Measurements from ENCODE around the gene FLNB. TPM values are rescaled to one million over a fixed set of nuclear protein-coding genes. Genes with fewer than 3 reads are reported as not detected.

The FLNB gene
- total RNA-seq, 1 donor from 2014 or later: 514 TPM

GRCh38 chr3:58085616-58086015 lies 77.4 kb downstream of the FLNB start:
- ATAC-seq (no peak), DNase-seq (ENCODE audit: low spot score) (no peak)
- intact Hi-C loops (cut with DNase I): no loop called here

GRCh38 chr3:58088501-58088900 lies 80.3 kb downstream of the FLNB start:
- ATAC-seq (no peak), DNase-seq (ENCODE audit: low spot score) (no peak)
- intact Hi-C loops (cut with DNase I): no loop called here

- ATAC-seq (no peak), DNase-seq (ENCODE audit: low spot score) (no peak)
- intact Hi-C loops (cut with DNase I): no loop called here
Observed at GRCh38 chr3:58090351-58090750, 82.1 kb downstream of the FLNB start.

- DNase-seq (ENCODE audit: low spot score) (no peak), ATAC-seq (no peak)
- intact Hi-C loops (cut with DNase I): no loop called here
Observed at GRCh38 chr3:58092521-58092920, 84.3 kb downstream of the FLNB start.

GRCh38 chr3:58093574-58094195 lies 85.5 kb downstream of the FLNB start:
- DNase-seq (ENCODE audit: low spot score): no peak
- peak; percentile 73 for ATAC-seq
- intact Hi-C loops (cut with DNase I): no loop called here

- no peak for ATAC-seq
- DNase-seq (ENCODE audit: low spot score): no peak
- intact Hi-C loops (cut with DNase I): no loop called here
Observed at GRCh38 chr3:58094657-58095056, 86.4 kb downstream of the FLNB start.

GRCh38 chr3:58095603-58096138 lies 87.4 kb downstream of the FLNB start:
- ATAC-seq (no peak), DNase-seq (ENCODE audit: low spot score) (no peak)
- intact Hi-C loops (cut with DNase I): no loop called here

GRCh38 chr3:58098531-58098930 lies 90.3 kb downstream of the FLNB start:
- ATAC-seq: no peak
- intact Hi-C loops (cut with DNase I): no loop called here
- DNase-seq (ENCODE audit: low spot score): no peak

- no peak for DNase-seq (ENCODE audit: low spot score)
- intact Hi-C loops (cut with DNase I): no loop called here
- no peak for ATAC-seq
Observed at GRCh38 chr3:58099865-58100264, 91.6 kb downstream of the FLNB start.

- ATAC-seq (peak; percentile 20), DNase-seq (ENCODE audit: low spot score) (no peak)
- intact Hi-C loops (cut with DNase I): no loop called here
Observed at GRCh38 chr3:58101499-58102389, 93.5 kb downstream of the FLNB start.

GRCh38 chr3:58102390-58102750 lies 94.1 kb downstream of the FLNB start:
- DNase-seq (ENCODE audit: low spot score): no peak
- intact Hi-C loops (cut with DNase I): no loop called here
- ATAC-seq: peak; percentile 23

GRCh38 chr3:58102976-58103451 lies 94.8 kb downstream of the FLNB start:
- peak; percentile 39 for ATAC-seq
- no peak for DNase-seq (ENCODE audit: low spot score)
- intact Hi-C loops (cut with DNase I): no loop called here

GRCh38 chr3:58104151-58104550 lies 95.9 kb downstream of the FLNB start:
- DNase-seq (ENCODE audit: low spot score) (no peak), ATAC-seq (peak; percentile 41)
- intact Hi-C loops (cut with DNase I): no loop called here

- ATAC-seq: no peak
- intact Hi-C loops (cut with DNase I): no loop called here
- no peak for DNase-seq (ENCODE audit: low spot score)
Observed at GRCh38 chr3:58104712-58105111, 96.5 kb downstream of the FLNB start.

- no peak for DNase-seq (ENCODE audit: low spot score)
- intact Hi-C loops (cut with DNase I): no loop called here
- ATAC-seq: no peak
Observed at GRCh38 chr3:58105196-58105595, 97.0 kb downstream of the FLNB start.

- intact Hi-C loops (cut with DNase I): no loop called here
- no peak for ATAC-seq
- no peak for DNase-seq (ENCODE audit: low spot score)
Observed at GRCh38 chr3:58106061-58106460, 97.8 kb downstream of the FLNB start.

GRCh38 chr3:58106640-58107039 lies 98.4 kb downstream of the FLNB start:
- ATAC-seq: no peak
- DNase-seq (ENCODE audit: low spot score): no peak
- intact Hi-C loops (cut with DNase I): no loop called here

- intact Hi-C loops (cut with DNase I): no loop called here
- ATAC-seq: no peak
- DNase-seq (ENCODE audit: low spot score): no peak
Observed at GRCh38 chr3:58107597-58107996, 99.4 kb downstream of the FLNB start.

GRCh38 chr3:58109752-58110151 lies 101.5 kb downstream of the FLNB start:
- intact Hi-C loops (cut with DNase I): no loop called here
- ATAC-seq (no peak), DNase-seq (ENCODE audit: low spot score) (no peak)

- intact Hi-C loops (cut with DNase I): no loop called here
- ATAC-seq: no peak
- DNase-seq (ENCODE audit: low spot score): no peak
Observed at GRCh38 chr3:58111513-58112184, 103.4 kb downstream of the FLNB start.

Data from sciatic nerve (tissue), 2 donors.